Measurements from ENCODE around the gene PIGW. TPM values are rescaled to one million over a fixed set of nuclear protein-coding genes. Genes with fewer than 3 reads are reported as not detected.

PIGW gene
- total RNA-seq, 2 experiments from 2014 or later: 3.3 to 3.4 TPM

- Histone ChIP-seq H3K27ac (ENCODE audit: low read depth in 1 of 2, low read length in 2 of 2) (no peak overlapping the region), H3K9me3 (ENCODE audit: control insufficient read depth in 1 of 2, insufficient read depth in 1 of 2, low read length in 2 of 2) (no peaks in the 10 kb centered on the region), H3K4me1 (ENCODE audit: insufficient read depth, low read length) (peaks cover 3% of the 10 kb centered on the region), H3K27me3 (ENCODE audit: control insufficient read depth in 1 of 2, insufficient read depth in 2 of 2, low read length in 2 of 2) (no peaks in the 10 kb centered on the region), H3K4me3 (ENCODE audit: low read length) (no peak overlapping the region), H3K36me3 (ENCODE audit: insufficient read depth, low read length) (peaks cover 67% of the 10 kb centered on the region)
- TF ChIP-seq CTCF (IDR thresholded peaks at IDR 0.05): no peak
- DNase-seq (no peak), ATAC-seq (ENCODE audit: poor library complexity) (no peak)
- Mint-ChIP-seq H3K36me3 (ENCODE audit: low read depth) (peaks cover 75% of the 10 kb centered on the region), H3K4me3 (no peak overlapping the region), H3K4me1 (ENCODE audit: low read depth) (peaks cover 30% of the 10 kb centered on the region), H3K9me3 (no peaks in the 10 kb centered on the region), H3K27me3 (no peaks in the 10 kb centered on the region), H3K27ac (no peak overlapping the region)
- POLR2A ChIA-PET: no interaction called here
- intact Hi-C loops (cut with DNase I, micrococcal nuclease): no loop called here
- CTCF ChIA-PET: no interaction called here
These were observed 40.2 kb downstream of the PIGW start for GRCh38 chr17:36575028-36575427.

GRCh38 chr17:36576793-36577192 is 42.0 kb downstream of the PIGW start:
- H3K4me3 Mint-ChIP-seq: no peak overlapping the region
- DNase-seq (no peak), ATAC-seq (ENCODE audit: poor library complexity) (no peak)
- TF ChIP-seq CTCF (IDR thresholded peaks at IDR 0.05): no peak
- H3K36me3 Mint-ChIP-seq (ENCODE audit: low read depth): peaks cover 82% of the 10 kb centered on the region
- no peak overlapping the region for H3K27ac Mint-ChIP-seq
- H3K27me3 ChIP-seq (ENCODE audit: control insufficient read depth in 1 of 2, insufficient read depth in 2 of 2, low read length in 2 of 2): no peaks in the 10 kb centered on the region
- no peaks in the 10 kb centered on the region for H3K9me3 ChIP-seq (ENCODE audit: control insufficient read depth in 1 of 2, insufficient read depth in 1 of 2, low read length in 2 of 2)
- H3K27ac ChIP-seq (ENCODE audit: low read depth in 1 of 2, low read length in 2 of 2): no peak overlapping the region
- intact Hi-C loops (cut with DNase I, micrococcal nuclease): no loop called here
- H3K4me1 Mint-ChIP-seq (ENCODE audit: low read depth): peaks cover 34% of the 10 kb centered on the region
- peaks cover 3% of the 10 kb centered on the region for H3K4me1 ChIP-seq (ENCODE audit: insufficient read depth, low read length)
- H3K27me3 Mint-ChIP-seq: no peaks in the 10 kb centered on the region
- CTCF ChIA-PET: no interaction called here
- H3K36me3 ChIP-seq (ENCODE audit: insufficient read depth, low read length): peaks cover 74% of the 10 kb centered on the region
- no peaks in the 10 kb centered on the region for H3K9me3 Mint-ChIP-seq
- POLR2A ChIA-PET: interaction anchor here (0.6 kb wide), 1 partner anchor 100 kb away, joined by 3 read pairs; no protein-coding TSS in a partner anchor
- H3K4me3 ChIP-seq (ENCODE audit: low read length): no peak overlapping the region

GRCh38 chr17:36578671-36579070 is 43.9 kb downstream of the PIGW start:
- Mint-ChIP-seq H3K27ac (no peak overlapping the region), H3K9me3 (no peaks in the 10 kb centered on the region), H3K4me3 (no peak overlapping the region), H3K4me1 (ENCODE audit: low read depth) (peaks cover 20% of the 10 kb centered on the region), H3K36me3 (ENCODE audit: low read depth) (peaks cover 78% of the 10 kb centered on the region), H3K27me3 (no peaks in the 10 kb centered on the region)
- Histone ChIP-seq H3K4me3 (ENCODE audit: low read length) (no peak overlapping the region), H3K27me3 (ENCODE audit: control insufficient read depth in 1 of 2, insufficient read depth in 2 of 2, low read length in 2 of 2) (no peaks in the 10 kb centered on the region), H3K9me3 (ENCODE audit: control insufficient read depth in 1 of 2, insufficient read depth in 1 of 2, low read length in 2 of 2) (no peaks in the 10 kb centered on the region), H3K36me3 (ENCODE audit: insufficient read depth, low read length) (peaks cover 74% of the 10 kb centered on the region), H3K27ac (ENCODE audit: low read depth in 1 of 2, low read length in 2 of 2) (no peak overlapping the region), H3K4me1 (ENCODE audit: insufficient read depth, low read length) (peaks cover 3% of the 10 kb centered on the region)
- POLR2A ChIA-PET: no interaction called here
- ATAC-seq (ENCODE audit: poor library complexity): no peak
- CTCF ChIA-PET: interaction anchor here (1.2 kb wide), 1 partner anchor 33 kb away, joined by 4 read pairs; no protein-coding TSS in a partner anchor
- no peak for DNase-seq
- intact Hi-C loops (cut with DNase I, micrococcal nuclease): no loop called here
- TF ChIP-seq CTCF (IDR thresholded peaks at IDR 0.05): no peak

Measured in CD4-positive, alpha-beta T cell (primary cell).